Retinal pigment epithelial cell (primary cell): ENCODE data around the gene SYNDIG1.

Experiments
- DNase-seq: peaks from one replicate; pipeline ENCODE4 v3.0.0-alpha.2; 2010; ENCODE audit warnings: low read depth
- H3K4me3 ChIP-seq: 2 replicates; pipeline ENCODE4 v1.5.1; 2011; ENCODE audit warnings: mild to moderate bottlenecking, low read length, control low read depth, moderate library complexity
- CTCF ChIP-seq: conservative IDR thresholded peaks from 2 replicates; pipeline ENCODE4 v1.5.1; 2011; ENCODE audit warnings: low read depth, low read length, control low read depth, inconsistent platforms

SYNDIG1 gene

GRCh38 chr20:24653306-24653705, 183.9 kb downstream of the SYNDIG1 start:
- TF ChIP-seq CTCF = no peak
- no peak overlapping the region for H3K4me3 ChIP-seq
- DNase-seq = no peak

GRCh38 chr20:24654425-24654824, 185.0 kb downstream of the SYNDIG1 start:
- no peak for TF ChIP-seq CTCF
- no peak for DNase-seq
- H3K4me3 ChIP-seq = no peak overlapping the region

- no peak for TF ChIP-seq CTCF
- DNase-seq = no peak
- H3K4me3 ChIP-seq = no peak overlapping the region
Measured at GRCh38 chr20:24656391-24656790, 187.0 kb downstream of the SYNDIG1 start.

GRCh38 chr20:24657196-24657595, 187.8 kb downstream of the SYNDIG1 start:
- TF ChIP-seq CTCF = no peak
- no peak overlapping the region for H3K4me3 ChIP-seq
- DNase-seq = no peak

- no peak for TF ChIP-seq CTCF
- no peak for DNase-seq
- H3K4me3 ChIP-seq = no peak overlapping the region
Measured at GRCh38 chr20:24657878-24658620, 188.6 kb downstream of the SYNDIG1 start.

GRCh38 chr20:24658920-24659660, 189.7 kb downstream of the SYNDIG1 start:
- no peak overlapping the region for H3K4me3 ChIP-seq
- TF ChIP-seq CTCF = no peak
- no peak for DNase-seq

GRCh38 chr20:24659835-24660234, 190.4 kb downstream of the SYNDIG1 start:
- no peak for TF ChIP-seq CTCF
- DNase-seq = no peak
- H3K4me3 ChIP-seq = no peak overlapping the region
